ENCODE measurements around the gene FMN1.

FMN1 gene

DNA sequence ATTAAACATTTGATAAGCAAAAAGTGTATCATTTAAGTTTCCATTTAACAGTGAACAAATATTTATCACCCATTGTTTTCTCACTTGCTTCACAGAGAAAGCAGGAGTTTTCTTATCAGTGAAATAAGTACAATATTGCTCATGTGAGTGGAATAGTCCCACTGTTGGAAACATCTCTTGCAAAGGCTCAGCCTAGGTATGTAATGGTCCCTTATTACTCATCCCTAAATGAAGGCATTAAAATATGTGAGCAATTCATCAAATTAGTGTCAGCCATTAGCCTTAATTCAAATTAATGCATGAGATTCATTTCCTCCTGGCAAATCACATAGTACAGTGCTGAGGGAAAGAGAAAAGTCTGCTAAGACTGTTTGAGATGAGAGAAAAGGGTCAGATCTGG is 9.6 kb upstream of the FMN1 start:
- no peak overlapping the region for H3K27ac ChIP-seq
- no peaks in the 10 kb centered on the region for H3K9me3 ChIP-seq (ENCODE audit: severe bottlenecking)
- TF ChIP-seq, protein P1, sequence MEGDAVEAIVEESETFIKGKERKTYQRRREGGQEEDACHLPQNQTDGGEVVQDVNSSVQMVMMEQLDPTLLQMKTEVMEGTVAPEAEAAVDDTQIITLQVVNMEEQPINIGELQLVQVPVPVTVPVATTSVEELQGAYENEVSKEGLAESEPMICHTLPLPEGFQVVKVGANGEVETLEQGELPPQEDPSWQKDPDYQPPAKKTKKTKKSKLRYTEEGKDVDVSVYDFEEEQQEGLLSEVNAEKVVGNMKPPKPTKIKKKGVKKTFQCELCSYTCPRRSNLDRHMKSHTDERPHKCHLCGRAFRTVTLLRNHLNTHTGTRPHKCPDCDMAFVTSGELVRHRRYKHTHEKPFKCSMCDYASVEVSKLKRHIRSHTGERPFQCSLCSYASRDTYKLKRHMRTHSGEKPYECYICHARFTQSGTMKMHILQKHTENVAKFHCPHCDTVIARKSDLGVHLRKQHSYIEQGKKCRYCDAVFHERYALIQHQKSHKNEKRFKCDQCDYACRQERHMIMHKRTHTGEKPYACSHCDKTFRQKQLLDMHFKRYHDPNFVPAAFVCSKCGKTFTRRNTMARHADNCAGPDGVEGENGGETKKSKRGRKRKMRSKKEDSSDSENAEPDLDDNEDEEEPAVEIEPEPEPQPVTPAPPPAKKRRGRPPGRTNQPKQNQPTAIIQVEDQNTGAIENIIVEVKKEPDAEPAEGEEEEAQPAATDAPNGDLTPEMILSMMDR (IDR thresholded peaks at IDR 0.05; ENCODE audit: low read depth, low read length), result no peak
- no peaks in the 10 kb centered on the region for H3K36me3 ChIP-seq
- no peak overlapping the region for H3K4me3 ChIP-seq (ENCODE audit: low read depth, low read length)
- no peaks in the 10 kb centered on the region for H3K27me3 ChIP-seq (ENCODE audit: insufficient read depth, low read depth, severe bottlenecking)
- DNase-seq, result no peak

DNA sequence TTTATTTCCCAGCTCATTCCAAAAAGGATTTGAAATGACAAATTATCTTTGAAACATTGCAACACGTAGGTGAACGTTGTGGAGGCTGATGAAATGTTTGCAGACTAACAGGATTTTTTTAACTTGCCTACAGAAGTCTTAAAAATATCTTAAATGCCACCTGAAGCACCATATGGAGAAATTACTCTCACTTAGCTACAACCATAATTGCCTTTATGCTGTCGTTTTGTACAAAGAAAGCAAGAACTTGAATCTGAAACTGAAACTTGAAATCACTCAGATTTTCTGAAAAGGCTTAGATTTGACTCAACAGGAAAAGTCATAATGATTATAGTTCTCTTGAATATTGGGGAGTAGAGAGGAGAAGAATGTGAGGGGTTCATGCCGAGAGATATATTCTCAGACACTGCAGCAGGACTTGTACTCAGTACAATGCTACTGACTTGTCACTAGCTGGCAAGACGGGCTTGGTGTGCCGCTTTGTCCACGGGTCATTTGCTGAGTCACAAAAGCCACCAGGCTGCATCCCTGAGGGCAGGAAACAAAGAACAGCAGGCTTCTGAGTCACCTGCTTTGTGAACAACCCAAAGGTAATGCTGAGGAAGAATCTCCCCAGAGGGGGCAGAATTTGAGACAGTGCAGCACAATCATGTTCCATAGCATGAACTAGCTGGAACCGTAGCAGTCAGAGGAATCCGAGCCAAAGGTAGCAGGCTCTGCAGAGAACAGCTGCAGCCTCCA is 7.1 kb upstream of the FMN1 start:
- DNase-seq, result peak; percentile 82
- TF ChIP-seq, protein P1 (IDR thresholded peaks at IDR 0.05; ENCODE audit: low read depth, low read length), result peak; percentile 48
- Histone ChIP-seq H3K4me3 (ENCODE audit: low read depth, low read length) (peak overlapping the region; percentile 49), H3K27ac (peak overlapping the region; percentile 84), H3K9me3 (ENCODE audit: severe bottlenecking) (no peaks in the 10 kb centered on the region), H3K36me3 (no peaks in the 10 kb centered on the region), H3K27me3 (ENCODE audit: insufficient read depth, low read depth, severe bottlenecking) (no peaks in the 10 kb centered on the region)

DNA sequence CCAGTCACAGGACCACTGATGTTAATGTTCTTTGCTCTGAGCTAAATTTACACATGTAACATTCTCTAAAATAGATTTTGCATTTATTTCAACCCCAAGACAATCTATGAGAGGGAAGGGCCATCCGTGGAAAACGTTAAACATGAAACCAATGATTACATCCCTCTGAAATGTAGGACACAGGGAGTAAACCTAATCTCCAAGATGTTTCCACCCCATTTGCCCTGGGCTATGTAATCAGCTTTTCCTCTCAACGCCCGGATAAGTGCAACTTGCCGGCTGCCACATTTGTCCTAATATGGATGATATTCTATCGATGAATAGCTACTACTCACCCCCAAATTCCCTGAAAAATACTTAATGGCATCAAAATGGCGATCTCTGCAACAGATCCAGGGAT is 6.4 kb upstream of the FMN1 start:
- Histone ChIP-seq H3K9me3 (ENCODE audit: severe bottlenecking) (no peaks in the 10 kb centered on the region), H3K4me3 (ENCODE audit: low read depth, low read length) (peak overlapping the region; percentile 49), H3K36me3 (no peaks in the 10 kb centered on the region), H3K27me3 (ENCODE audit: insufficient read depth, low read depth, severe bottlenecking) (no peaks in the 10 kb centered on the region), H3K27ac (peak overlapping the region; percentile 84)
- TF ChIP-seq, protein P1 (IDR thresholded peaks at IDR 0.05; ENCODE audit: low read depth, low read length), result no peak
- DNase-seq, result peak; percentile 81

DNA sequence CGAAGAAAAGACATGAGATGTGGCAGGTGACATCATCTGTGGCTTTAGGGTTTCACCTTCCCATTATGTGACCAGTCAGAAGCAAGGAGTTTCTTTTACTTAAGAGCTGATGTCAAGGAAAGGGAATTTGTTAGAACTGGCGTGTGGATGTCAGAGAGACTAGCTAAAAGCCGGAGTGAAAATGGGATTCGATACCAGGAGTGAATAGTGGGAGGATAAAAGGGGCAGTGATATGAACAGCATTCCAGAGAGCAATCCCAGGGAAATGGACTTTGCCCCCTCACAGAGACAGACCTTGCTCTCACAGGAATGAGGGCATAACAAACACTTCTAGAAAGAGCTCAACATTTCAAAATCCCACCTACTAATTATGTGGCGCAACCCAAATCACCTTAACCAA is 5.9 kb upstream of the FMN1 start:
- no peak for DNase-seq
- TF ChIP-seq, protein P1 (IDR thresholded peaks at IDR 0.05; ENCODE audit: low read depth, low read length), result no peak
- H3K27ac ChIP-seq, result peak overlapping the region; percentile 84
- H3K4me3 ChIP-seq (ENCODE audit: low read depth, low read length), result no peak overlapping the region
- H3K9me3 ChIP-seq (ENCODE audit: severe bottlenecking), result no peaks in the 10 kb centered on the region
- H3K27me3 ChIP-seq (ENCODE audit: insufficient read depth, low read depth, severe bottlenecking), result no peaks in the 10 kb centered on the region
- no peaks in the 10 kb centered on the region for H3K36me3 ChIP-seq

DNA sequence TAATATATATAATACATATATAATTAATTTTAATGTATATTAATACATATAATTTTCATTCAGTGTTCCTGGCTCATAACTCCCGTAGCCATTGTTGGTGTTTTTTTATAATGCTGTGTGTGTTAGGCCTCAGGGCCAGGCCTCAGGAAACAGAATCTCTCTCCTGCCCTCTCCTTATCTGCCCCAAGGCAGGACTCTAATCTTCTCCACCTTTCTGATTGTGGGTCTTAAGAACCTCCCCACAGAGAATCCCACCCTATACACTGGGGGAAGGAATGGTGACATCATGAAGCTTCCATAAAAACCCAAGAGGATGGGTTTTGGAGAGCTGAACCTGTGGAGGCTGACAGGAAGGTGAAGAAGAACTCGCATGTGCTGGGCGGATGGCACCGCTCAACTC is 4.0 kb upstream of the FMN1 start:
- no peaks in the 10 kb centered on the region for H3K27me3 ChIP-seq (ENCODE audit: insufficient read depth, low read depth, severe bottlenecking)
- peak overlapping the region; percentile 19; the same call in 1 of the 2 replicates for H3K27ac ChIP-seq
- no peak overlapping the region for H3K4me3 ChIP-seq (ENCODE audit: low read depth, low read length)
- H3K36me3 ChIP-seq, result no peaks in the 10 kb centered on the region
- DNase-seq, result no peak
- TF ChIP-seq, protein P1 (IDR thresholded peaks at IDR 0.05; ENCODE audit: low read depth, low read length), result no peak
- no peaks in the 10 kb centered on the region for H3K9me3 ChIP-seq (ENCODE audit: severe bottlenecking)

DNA sequence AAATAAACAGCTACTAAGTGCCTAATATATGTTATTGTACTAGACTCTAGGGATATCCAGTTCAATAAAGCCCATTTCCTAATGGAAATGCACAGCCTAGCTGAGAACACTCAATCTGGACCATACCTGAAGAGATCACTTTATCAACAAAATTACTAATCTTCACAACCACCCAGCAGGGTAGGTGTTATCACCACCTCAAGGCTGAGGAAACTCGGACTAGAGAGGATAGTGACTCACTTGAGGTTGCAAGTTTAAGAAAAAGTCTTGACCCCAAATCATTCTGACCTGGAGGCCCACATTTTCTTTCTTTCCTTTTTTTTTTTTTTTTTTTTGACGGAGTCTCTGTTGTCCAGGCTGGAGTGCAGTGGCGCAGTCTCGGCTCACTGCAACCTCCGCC is 3.1 kb upstream of the FMN1 start:
- no peaks in the 10 kb centered on the region for H3K27me3 ChIP-seq (ENCODE audit: insufficient read depth, low read depth, severe bottlenecking)
- TF ChIP-seq, protein P1 (IDR thresholded peaks at IDR 0.05; ENCODE audit: low read depth, low read length), result no peak
- H3K4me3 ChIP-seq (ENCODE audit: low read depth, low read length), result no peak overlapping the region
- H3K9me3 ChIP-seq (ENCODE audit: severe bottlenecking), result no peaks in the 10 kb centered on the region
- no peak overlapping the region for H3K27ac ChIP-seq
- DNase-seq, result no peak
- no peaks in the 10 kb centered on the region for H3K36me3 ChIP-seq

Measured in WERI-Rb-1 (cell line).